ENCODE results near the gene KCNJ9.
A peak's percentile ranks its signal among the peaks of the same experiment; 100 is the strongest.
"Not testable (repeated sequence)": the region's sequence is repeated elsewhere in the genome, so short reads cannot be mapped to it uniquely, and the experiment has no call there.

Gene KCNJ9

GRCh38 chr1:160105155-160105554, 23.8 kb downstream of the KCNJ9 start:
- no peak for DNase-seq

GRCh38 chr1:160107512-160107911, 26.2 kb downstream of the KCNJ9 start:
- DNase-seq = no peak

- DNase-seq = peak; percentile 8
These were observed 27.7 kb downstream of the KCNJ9 start for GRCh38 chr1:160108888-160109662.

GRCh38 chr1:160109686-160110085, 28.3 kb downstream of the KCNJ9 start:
- DNase-seq = no peak

GRCh38 chr1:160111462-160111861, 30.1 kb downstream of the KCNJ9 start:
- DNase-seq = not testable (repeated sequence)

- DNase-seq = peak; percentile 52
These were observed 31.0 kb downstream of the KCNJ9 start for GRCh38 chr1:160112357-160112756.

GRCh38 chr1:160113407-160113806, 32.1 kb downstream of the KCNJ9 start:
- no peak for DNase-seq

- DNase-seq = no peak
These were observed 32.7 kb downstream of the KCNJ9 start for GRCh38 chr1:160114085-160114484.

GRCh38 chr1:160115545-160116282, 34.4 kb downstream of the KCNJ9 start, which contains the start of gene ATP1A2:
Gene ATP1A2 (plus strand): TSS chr1:160115759. CDS start chr1:160115862, 103 bp downstream.
- DNase-seq = no peak

- no peak for DNase-seq
These were observed 35.2 kb downstream of the KCNJ9 start for GRCh38 chr1:160116283-160117147.

- no peak for DNase-seq
These were observed 36.0 kb downstream of the KCNJ9 start for GRCh38 chr1:160117300-160117699.

GRCh38 chr1:160117709-160118183, 36.4 kb downstream of the KCNJ9 start:
- DNase-seq = no peak

GRCh38 chr1:160118928-160119327, 37.6 kb downstream of the KCNJ9 start:
- DNase-seq = no peak

- DNase-seq = no peak
These were observed 39.5 kb downstream of the KCNJ9 start for GRCh38 chr1:160120797-160121196.

GRCh38 chr1:160121388-160121787, 40.0 kb downstream of the KCNJ9 start:
- no peak for DNase-seq

- DNase-seq = no peak
These were observed 41.7 kb downstream of the KCNJ9 start for GRCh38 chr1:160122978-160123495.

- no peak for DNase-seq
These were observed 42.4 kb downstream of the KCNJ9 start for GRCh38 chr1:160123726-160124125.

GRCh38 chr1:160124705-160125478, 43.6 kb downstream of the KCNJ9 start:
- DNase-seq = no peak

GRCh38 chr1:160125746-160126145, 44.4 kb downstream of the KCNJ9 start:
- no peak for DNase-seq

GRCh38 chr1:160126342-160126741, 45.0 kb downstream of the KCNJ9 start:
- not testable (repeated sequence) for DNase-seq

- no peak for DNase-seq
These were observed 46.0 kb downstream of the KCNJ9 start for GRCh38 chr1:160127381-160127780.
